ENCODE results near the gene DENND1B. TPM values are rescaled to one million over a fixed set of nuclear protein-coding genes. Genes with fewer than 3 reads are reported as not detected.

DENND1B gene
- total RNA-seq, 1 donor from 2014 or later = 10.2 TPM

DNA sequence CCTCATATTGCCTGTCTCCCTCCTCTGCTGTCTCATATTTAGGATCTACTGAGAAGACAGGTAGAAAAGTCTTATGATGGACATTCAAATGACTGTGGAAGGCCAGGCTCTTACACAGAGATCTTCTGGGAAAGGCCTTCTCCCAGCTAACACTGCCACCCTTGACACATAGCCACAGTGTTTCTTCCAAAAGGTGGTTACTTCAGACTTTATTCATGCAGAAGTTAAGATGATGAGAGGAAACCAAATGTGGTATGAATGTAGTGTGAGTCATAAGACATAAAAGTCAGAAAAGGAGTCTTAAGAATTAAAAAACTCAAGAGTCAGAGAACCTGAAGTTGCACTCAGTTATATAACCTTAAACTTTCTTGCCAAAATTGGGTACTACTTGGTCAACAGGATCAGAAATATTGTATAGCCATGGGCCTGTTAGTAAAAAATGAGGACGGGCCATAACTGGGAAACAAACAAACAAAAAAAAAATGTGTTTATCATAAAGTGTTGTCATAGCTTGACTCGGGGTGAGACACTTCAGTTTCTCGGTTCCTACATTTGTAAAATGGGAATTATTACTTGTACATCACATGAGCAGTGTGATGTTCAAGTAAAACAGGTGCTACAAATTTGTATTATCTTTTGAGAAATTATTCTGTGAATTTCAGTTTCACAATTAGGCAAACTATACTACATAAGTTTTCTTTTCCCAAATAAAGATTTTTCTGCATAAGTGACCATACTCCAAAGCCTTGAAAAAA, 1.2 kb upstream of the DENND1B start:
- H3K4me3 Mint-ChIP-seq (ENCODE audit: unreplicated experiment) = no peak overlapping the region

DNA sequence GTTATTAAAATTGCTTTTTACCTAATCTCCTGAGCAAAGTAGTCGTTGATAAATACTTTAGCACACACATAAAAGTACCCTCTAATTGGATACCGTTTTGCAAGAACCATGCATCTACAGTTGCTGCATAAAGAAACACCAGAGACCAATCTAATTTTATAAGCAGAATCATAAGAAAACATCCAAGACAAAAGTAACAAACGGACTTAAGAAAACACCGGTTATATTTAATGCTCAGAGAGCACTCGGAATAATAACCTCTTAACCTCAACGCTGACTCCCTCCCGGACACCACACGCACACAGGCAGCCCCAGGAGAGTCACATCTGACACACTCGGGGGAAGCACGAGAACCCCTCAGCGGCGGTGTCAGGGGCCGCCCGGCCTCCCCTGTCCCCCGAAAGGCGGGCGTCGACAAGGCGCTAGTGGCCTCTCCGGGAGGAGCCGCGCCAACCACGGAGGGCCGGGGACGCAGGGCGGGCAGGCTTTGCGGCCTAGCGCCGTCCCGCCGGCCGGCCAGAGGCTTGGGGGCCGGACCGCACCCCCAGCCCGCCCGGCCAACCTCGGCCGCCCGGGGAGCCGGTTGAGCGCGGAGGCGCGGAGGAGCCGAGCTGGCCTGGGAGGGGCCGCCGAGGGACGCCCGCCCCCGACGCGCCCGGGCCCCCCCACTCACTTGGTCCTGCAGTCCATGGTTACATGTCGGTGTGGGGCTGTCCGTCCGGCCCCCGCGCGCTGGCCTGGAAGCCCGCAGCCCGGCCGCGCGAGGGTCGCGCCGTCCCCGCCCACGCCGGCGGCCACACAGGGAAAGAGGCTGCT, 606 bp downstream of the DENND1B start:
- Mint-ChIP-seq H3K4me1 (ENCODE audit: unreplicated experiment) (peaks cover 32% of the 10 kb centered on the region), H3K9me3 (ENCODE audit: unreplicated experiment) (peaks cover 6% of the 10 kb centered on the region), H3K27ac (ENCODE audit: unreplicated experiment) (peak overlapping the region; percentile 67), H3K4me3 (ENCODE audit: unreplicated experiment) (peak overlapping the region; percentile 76), H3K36me3 (ENCODE audit: unreplicated experiment) (peaks cover 2% of the 10 kb centered on the region), H3K27me3 (ENCODE audit: unreplicated experiment) (no peaks in the 10 kb centered on the region)
- no peak for DNase-seq (ENCODE audit: extremely low spot score, unreplicated experiment)
- TF ChIP-seq, protein P1, sequence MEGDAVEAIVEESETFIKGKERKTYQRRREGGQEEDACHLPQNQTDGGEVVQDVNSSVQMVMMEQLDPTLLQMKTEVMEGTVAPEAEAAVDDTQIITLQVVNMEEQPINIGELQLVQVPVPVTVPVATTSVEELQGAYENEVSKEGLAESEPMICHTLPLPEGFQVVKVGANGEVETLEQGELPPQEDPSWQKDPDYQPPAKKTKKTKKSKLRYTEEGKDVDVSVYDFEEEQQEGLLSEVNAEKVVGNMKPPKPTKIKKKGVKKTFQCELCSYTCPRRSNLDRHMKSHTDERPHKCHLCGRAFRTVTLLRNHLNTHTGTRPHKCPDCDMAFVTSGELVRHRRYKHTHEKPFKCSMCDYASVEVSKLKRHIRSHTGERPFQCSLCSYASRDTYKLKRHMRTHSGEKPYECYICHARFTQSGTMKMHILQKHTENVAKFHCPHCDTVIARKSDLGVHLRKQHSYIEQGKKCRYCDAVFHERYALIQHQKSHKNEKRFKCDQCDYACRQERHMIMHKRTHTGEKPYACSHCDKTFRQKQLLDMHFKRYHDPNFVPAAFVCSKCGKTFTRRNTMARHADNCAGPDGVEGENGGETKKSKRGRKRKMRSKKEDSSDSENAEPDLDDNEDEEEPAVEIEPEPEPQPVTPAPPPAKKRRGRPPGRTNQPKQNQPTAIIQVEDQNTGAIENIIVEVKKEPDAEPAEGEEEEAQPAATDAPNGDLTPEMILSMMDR (IDR thresholded peaks at IDR 0.05) = no peak

More for the DNA sequence above, 1.2 kb upstream of the DENND1B start:
- DNase-seq (ENCODE audit: extremely low spot score, unreplicated experiment) = no peak
- H3K27me3 Mint-ChIP-seq (ENCODE audit: unreplicated experiment) = no peaks in the 10 kb centered on the region
- TF ChIP-seq, protein P1 (IDR thresholded peaks at IDR 0.05) = no peak
- peaks cover 2% of the 10 kb centered on the region for H3K36me3 Mint-ChIP-seq (ENCODE audit: unreplicated experiment)
- peaks cover 32% of the 10 kb centered on the region for H3K4me1 Mint-ChIP-seq (ENCODE audit: unreplicated experiment)
- peaks cover 9% of the 10 kb centered on the region for H3K9me3 Mint-ChIP-seq (ENCODE audit: unreplicated experiment)
- no peak overlapping the region for H3K27ac Mint-ChIP-seq (ENCODE audit: unreplicated experiment)

DNA sequence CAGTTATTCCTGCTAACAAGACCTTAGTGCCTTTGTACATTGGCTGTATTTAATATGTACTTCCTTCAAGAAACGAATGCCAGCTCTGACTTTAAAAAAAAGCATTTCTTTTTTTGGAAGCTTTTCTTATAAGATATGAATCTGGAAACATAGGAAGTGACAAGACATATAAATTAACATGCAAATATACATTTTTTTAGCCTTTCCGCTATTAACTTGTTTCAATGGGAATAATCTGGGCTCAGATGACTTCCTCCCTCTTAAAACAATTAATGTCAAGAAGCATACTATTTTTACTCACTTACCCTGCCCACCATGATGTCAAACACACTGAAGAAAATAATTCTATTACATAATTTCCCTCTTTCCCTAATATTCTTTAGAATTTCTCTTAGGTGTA, 1.4 kb downstream of the DENND1B start:
- TF ChIP-seq, protein P1 (IDR thresholded peaks at IDR 0.05) = no peak
- Mint-ChIP-seq H3K36me3 (ENCODE audit: unreplicated experiment) (peaks cover 2% of the 10 kb centered on the region), H3K27ac (ENCODE audit: unreplicated experiment) (peak overlapping the region; percentile 67), H3K4me3 (ENCODE audit: unreplicated experiment) (peak overlapping the region; percentile 76), H3K27me3 (ENCODE audit: unreplicated experiment) (no peaks in the 10 kb centered on the region), H3K4me1 (ENCODE audit: unreplicated experiment) (peaks cover 32% of the 10 kb centered on the region), H3K9me3 (ENCODE audit: unreplicated experiment) (no peaks in the 10 kb centered on the region)
- no peak for DNase-seq (ENCODE audit: extremely low spot score, unreplicated experiment)

DNA sequence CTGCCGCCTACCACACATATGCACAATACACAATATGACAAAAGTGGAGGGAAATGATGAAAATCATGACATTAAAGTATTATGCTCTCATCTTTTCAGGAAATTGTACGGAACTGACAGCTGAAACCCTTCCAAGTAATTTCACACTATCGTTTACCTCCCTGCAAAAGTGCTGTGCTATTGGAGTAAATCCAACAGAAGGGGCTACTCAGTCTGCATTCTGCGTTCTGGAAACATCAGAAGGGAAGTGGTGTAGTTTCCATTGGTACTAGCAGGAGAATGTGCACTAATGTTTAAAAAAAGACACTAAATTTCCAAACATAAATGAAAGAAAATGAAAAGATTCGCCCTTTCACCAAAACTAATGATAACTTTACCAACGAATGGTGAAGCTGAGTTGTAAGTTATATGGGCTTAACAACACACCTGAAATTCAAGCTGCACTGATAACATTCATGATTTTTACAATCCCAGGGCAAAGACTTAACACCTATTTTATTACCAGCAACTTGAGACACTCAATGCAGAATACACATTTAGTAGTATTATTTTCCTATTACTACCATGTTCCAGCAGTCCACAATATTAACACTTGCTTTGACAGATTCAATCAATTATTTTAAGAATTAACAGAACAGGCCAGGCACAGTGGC, 3.2 kb downstream of the DENND1B start:
- peaks cover 7% of the 10 kb centered on the region for H3K36me3 Mint-ChIP-seq (ENCODE audit: unreplicated experiment)
- H3K27me3 Mint-ChIP-seq (ENCODE audit: unreplicated experiment) = no peaks in the 10 kb centered on the region
- H3K4me3 Mint-ChIP-seq (ENCODE audit: unreplicated experiment) = no peak overlapping the region
- peaks cover 30% of the 10 kb centered on the region for H3K4me1 Mint-ChIP-seq (ENCODE audit: unreplicated experiment)
- H3K9me3 Mint-ChIP-seq (ENCODE audit: unreplicated experiment) = no peaks in the 10 kb centered on the region
- TF ChIP-seq, protein P1 (IDR thresholded peaks at IDR 0.05) = no peak
- H3K27ac Mint-ChIP-seq (ENCODE audit: unreplicated experiment) = no peak overlapping the region
- DNase-seq (ENCODE audit: extremely low spot score, unreplicated experiment) = no peak
